ENCODE measurements around the gene CD22.

- TF ChIP-seq POLR2A (IDR thresholded peaks at IDR 0.05; ENCODE audit: low read depth, low read length) (no peak), MXI1 (IDR thresholded peaks at IDR 0.05; ENCODE audit: borderline replicate concordance, low read depth, low read length) (no peak), NFE2L2 (IDR thresholded peaks at IDR 0.05; ENCODE audit: low read depth, low read length) (no peak), CEBPB (IDR thresholded peaks at IDR 0.05; ENCODE audit: low read depth, low read length) (no peak), USF2 (IDR thresholded peaks at IDR 0.05; ENCODE audit: low read depth, low read length) (no peak), RFX5 (IDR thresholded peaks at IDR 0.05; ENCODE audit: low read depth, low read length) (no peak), CHD1 (IDR thresholded peaks at IDR 0.05; ENCODE audit: low read depth, low read length) (no peak)
- TF ChIP-seq, protein P1, sequence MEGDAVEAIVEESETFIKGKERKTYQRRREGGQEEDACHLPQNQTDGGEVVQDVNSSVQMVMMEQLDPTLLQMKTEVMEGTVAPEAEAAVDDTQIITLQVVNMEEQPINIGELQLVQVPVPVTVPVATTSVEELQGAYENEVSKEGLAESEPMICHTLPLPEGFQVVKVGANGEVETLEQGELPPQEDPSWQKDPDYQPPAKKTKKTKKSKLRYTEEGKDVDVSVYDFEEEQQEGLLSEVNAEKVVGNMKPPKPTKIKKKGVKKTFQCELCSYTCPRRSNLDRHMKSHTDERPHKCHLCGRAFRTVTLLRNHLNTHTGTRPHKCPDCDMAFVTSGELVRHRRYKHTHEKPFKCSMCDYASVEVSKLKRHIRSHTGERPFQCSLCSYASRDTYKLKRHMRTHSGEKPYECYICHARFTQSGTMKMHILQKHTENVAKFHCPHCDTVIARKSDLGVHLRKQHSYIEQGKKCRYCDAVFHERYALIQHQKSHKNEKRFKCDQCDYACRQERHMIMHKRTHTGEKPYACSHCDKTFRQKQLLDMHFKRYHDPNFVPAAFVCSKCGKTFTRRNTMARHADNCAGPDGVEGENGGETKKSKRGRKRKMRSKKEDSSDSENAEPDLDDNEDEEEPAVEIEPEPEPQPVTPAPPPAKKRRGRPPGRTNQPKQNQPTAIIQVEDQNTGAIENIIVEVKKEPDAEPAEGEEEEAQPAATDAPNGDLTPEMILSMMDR (conservative IDR thresholded peaks at IDR 0.05; ENCODE audit: low read depth, low read length), result no peak
These were observed 59.5 kb downstream of the CD22 start for GRCh38 chr19:35388277-35389054.

All from IMR-90 (cell line).